Tibial nerve (tissue), 4 donors: ENCODE data around the gene CHRDL2.

Source experiments
- EP300 ChIP-seq, 2 donors: sonication (generic); formaldehyde crosslinking; IDR thresholded peaks; one replicate each; pipeline ENCODE4 v1.6.1; 2017; ENCODE audit warnings: antibody characterized with exemption in 2 of 2, mild to moderate bottlenecking in 1 of 2
- POLR2A ChIP-seq, 2 donors: fragments of 450-650 bp; IDR thresholded peaks; one replicate each; pipeline ENCODE4 v1.6.1; 2017; ENCODE audit warnings: antibody characterized with exemption in 2 of 2, mild to moderate bottlenecking in 2 of 2, moderate library complexity in 2 of 2
- TF ChIP-seq, protein P1 (sequence below), 5 experiments: fragments of 200-600 bp in 3 of 5; fragments of 450-650 bp in 2 of 5; sonication (generic) in 3 of 5; IDR thresholded peaks; one replicate each; pipeline ENCODE4 v1.5.1; 2016 to 2019; ENCODE audit warnings: antibody characterized with exemption in 5 of 5, mild to moderate bottlenecking in 3 of 5, moderate library complexity in 2 of 5

DNA sequence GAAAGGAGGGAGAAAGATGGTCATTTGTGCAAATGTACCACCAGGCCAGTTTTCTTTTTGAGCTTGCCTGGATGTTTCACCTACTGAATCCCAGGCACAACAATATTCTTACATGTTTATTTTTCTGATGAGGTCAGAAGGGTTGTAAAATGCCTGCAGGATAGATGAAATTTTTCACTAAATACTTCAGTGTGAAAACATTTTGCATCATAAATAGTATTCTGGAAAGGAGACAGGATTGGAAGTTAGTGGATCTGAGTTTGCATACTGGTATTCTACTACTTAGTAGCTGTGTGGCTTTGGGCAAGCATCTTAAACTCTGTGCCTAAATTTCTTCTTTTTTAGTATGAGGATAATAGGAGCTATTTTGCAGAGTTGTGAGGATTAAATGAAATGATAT is 42.2 kb upstream of the CHRDL2 start:
- TF ChIP-seq, protein P1, sequence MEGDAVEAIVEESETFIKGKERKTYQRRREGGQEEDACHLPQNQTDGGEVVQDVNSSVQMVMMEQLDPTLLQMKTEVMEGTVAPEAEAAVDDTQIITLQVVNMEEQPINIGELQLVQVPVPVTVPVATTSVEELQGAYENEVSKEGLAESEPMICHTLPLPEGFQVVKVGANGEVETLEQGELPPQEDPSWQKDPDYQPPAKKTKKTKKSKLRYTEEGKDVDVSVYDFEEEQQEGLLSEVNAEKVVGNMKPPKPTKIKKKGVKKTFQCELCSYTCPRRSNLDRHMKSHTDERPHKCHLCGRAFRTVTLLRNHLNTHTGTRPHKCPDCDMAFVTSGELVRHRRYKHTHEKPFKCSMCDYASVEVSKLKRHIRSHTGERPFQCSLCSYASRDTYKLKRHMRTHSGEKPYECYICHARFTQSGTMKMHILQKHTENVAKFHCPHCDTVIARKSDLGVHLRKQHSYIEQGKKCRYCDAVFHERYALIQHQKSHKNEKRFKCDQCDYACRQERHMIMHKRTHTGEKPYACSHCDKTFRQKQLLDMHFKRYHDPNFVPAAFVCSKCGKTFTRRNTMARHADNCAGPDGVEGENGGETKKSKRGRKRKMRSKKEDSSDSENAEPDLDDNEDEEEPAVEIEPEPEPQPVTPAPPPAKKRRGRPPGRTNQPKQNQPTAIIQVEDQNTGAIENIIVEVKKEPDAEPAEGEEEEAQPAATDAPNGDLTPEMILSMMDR (IDR thresholded peaks at IDR 0.05) = no peak
- TF ChIP-seq POLR2A (IDR thresholded peaks at IDR 0.05) (no peak), EP300 (IDR thresholded peaks at IDR 0.05) (no peak)
